HG03135 (cell line): ENCODE results near the gene ZNF584.
"Not testable (repeated sequence)": the region's sequence is repeated elsewhere in the genome, so short reads cannot be mapped to it uniquely, and the experiment has no call there.

ENCODE experiments used
- ATAC-seq: cut with Tn5 transposase; IDR thresholded peaks from one replicate; pipeline ENCODE4 v1.9.1; 2021; ENCODE audit warnings: mild to moderate bottlenecking, moderate library complexity; ENCODE audit not compliant: unreplicated experiment

Gene ZNF584

DNA sequence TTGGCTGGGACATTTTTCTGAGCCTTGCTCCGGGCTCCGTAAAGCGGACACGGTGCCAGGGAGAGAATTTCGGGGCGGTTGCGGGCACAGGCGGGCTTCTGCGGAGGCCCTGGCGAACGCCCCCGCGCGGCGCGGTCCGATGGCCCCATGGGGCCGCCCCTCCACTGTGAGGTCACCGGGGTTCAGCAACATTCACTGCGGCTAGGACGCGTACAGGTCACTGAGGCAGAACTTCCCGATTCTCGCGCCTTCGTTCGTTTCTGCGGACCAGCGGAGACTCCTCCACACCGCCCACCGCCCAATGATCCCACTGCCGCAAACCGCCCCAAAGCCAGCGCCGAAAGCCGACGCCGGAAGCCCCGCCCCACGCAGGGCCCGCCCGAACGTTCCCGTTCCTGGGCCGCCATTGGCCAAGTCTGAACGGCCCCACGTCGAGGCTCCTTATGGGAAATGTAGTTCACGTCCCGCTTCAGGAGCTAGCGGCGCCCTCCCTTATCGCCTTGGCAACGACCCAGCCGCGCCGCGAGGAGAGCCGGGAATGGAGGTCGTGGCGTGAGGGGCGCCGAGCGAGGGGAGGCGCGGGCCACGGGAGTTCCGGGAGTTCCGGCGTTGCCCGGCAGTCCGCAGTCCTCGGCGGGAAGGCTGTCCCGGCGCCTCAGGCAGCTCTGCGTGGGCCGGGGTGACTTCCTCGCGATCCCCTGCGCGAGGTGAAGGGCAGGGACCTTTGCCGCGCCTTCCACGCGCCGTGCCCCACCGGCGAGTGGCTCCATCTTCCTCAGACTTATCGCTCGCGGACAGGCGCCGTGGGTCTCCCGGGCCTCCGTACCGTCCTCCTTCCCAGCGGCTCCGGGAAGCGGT, at the start of gene ZNF584:
TSS of gene ZNF584 (plus strand) at position 498 of the 858 bp plus-strand sequence. CDS start 499 bp downstream, outside the sequence.
- peak; percentile 95 for ATAC-seq

DNA sequence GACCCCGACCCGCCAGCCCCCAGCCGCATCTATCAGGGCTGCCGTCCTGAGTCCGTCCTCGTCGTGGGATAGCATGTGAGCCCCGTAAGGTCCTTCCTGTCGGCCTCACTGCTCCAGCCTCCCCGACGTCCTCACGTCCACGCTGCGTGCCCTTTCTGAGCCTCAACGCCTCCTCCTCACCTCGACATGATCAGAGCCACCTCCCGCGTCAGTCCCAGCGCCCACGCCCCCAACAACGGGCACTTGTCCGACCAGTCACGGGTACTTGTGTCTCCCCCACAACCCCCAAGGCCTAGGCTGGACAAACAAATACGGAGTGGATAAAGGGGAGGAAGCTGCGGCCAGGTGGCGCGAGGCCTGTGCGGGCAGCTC, 46.6 kb upstream of the ZNF584 start:
- peak; percentile 12 for ATAC-seq

DNA sequence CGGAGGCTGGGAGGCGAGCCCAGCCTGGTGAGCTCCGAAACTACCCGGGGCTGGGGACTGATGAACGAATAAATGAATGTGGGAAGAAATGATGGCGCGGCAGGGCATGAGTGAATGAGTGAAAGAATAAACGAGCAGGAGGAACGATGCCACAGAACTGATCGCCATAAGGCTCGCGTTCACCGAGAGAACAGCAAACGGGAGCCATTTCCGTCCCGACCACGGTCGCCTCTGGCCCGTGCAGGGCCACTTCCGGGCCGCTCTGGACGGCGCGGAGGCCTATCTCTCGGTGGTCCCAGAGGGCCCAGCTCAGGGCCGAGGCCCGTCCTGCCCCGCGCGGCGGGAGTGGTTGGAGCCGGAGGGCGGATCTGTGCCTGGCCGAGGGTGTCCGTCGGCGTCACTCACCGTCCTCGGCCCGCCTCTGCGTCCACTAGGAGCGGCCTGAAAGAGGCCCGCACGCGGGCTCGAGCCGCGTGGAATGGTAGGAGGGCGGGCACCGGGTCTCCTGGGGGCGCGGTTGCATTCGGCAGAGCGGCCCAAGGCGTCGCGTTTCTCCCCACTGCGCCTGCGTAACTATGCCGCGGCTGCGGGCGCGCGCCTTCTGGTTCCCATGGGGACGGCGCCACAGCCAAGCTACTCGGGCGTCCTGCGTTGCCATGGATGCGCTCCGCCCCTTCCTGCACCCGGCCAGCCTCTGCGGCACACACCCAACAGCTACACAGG, 46.0 kb upstream of the ZNF584 start, which contains the start of gene ZNF497:
TSS of gene ZNF497 (minus strand) at position 480 of the 723 bp plus-strand sequence. CDS start 5,116 bp downstream, outside the sequence.
- peak; percentile 80 for ATAC-seq

DNA sequence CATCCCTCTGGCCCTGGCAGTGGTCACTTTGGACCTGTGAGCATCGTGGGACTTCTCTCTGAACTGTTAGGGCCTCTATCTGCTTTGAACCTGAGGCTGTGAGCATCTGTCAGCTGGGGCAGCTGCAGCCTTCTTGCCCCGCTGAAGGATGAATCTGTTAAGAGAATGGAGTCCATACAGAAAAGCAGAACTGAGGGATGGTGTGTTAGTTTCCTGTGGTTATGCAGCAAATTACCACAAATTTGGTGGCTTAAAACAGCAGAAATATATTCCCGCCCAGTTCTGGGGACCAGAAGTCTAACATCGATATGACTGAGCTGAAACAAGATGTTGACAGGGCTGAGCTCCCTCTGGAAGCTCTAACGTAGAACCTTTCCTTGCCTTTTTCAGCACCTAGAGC, 44.3 kb upstream of the ZNF584 start:
- ATAC-seq: no peak

DNA sequence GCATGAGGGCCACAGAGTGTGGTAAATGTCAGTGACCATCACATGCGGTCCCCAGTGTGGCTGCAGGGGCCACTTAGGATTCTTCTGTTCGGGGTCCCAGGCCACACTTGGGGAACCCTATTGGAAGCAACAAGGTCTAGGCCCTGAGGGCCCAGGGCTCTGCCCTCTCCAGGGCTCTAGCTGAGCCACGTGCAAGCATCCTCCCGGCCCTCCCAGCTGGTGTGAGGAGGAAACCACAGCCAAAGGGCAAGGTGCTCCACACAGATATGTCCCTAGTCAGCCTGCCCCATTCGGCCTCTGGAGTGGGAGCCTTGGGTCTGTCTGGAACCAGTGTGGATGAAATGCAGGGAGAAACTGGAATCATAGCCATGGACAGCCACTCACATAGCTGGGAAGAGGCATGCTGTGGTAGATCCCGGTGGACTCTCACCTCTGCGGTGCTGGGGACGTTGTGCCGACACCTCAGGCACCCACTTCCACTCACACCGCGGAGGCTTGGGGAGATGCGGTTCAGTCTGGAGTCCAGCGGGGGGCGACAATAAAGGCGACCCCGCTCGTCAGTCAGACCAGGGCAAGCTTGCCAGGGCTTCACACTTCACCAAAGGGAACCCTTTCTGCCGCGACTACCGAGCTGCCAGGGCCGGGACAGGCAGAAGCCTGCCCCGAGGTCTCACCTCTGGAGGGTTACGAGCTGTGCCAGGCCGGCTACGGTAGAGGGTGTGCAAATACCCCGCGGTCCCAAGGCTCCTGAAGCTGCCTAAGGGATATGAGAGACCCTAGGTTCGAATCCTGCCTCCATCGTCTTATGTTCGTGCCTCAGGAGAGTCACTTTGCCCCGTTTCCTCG, 41.6 kb upstream of the ZNF584 start:
- ATAC-seq: no peak

DNA sequence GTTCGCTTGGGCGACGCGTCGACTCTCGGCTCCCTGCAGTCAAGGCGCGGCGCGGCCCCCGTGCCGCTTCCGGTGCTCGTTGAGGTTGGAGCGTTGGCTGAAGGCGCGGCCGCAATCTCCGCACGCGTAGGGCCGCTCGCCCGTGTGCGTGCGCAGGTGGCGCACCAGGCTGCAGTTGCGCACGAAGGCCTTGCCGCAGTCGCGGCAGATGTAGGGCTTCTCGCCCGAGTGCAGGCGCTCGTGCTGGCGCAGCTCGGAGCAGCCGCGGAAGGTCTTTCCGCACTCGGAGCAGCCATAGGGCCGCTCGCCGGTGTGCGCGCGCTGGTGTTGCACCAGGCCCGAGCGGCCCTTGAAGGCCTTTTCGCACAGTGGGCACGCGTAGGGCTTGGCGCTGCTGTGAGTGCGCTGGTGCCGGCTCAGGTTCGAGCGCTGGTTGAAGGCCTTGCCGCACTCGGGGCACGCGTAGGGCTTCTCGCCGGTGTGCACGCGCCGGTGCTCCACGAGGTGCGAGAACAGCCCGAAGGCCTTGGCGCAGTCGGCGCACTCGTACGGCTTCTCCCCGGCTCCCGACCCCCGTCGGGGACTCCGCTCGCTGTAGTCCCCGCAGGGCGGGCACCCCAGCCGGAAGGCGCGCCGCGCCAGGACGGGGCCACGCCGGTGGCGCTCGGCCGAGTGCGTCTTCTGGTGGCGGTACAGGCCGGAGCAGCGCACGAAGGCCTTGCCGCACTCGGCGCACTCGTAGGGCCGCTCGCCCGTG, 40.6 kb upstream of the ZNF584 start:
- ATAC-seq: no peak

DNA sequence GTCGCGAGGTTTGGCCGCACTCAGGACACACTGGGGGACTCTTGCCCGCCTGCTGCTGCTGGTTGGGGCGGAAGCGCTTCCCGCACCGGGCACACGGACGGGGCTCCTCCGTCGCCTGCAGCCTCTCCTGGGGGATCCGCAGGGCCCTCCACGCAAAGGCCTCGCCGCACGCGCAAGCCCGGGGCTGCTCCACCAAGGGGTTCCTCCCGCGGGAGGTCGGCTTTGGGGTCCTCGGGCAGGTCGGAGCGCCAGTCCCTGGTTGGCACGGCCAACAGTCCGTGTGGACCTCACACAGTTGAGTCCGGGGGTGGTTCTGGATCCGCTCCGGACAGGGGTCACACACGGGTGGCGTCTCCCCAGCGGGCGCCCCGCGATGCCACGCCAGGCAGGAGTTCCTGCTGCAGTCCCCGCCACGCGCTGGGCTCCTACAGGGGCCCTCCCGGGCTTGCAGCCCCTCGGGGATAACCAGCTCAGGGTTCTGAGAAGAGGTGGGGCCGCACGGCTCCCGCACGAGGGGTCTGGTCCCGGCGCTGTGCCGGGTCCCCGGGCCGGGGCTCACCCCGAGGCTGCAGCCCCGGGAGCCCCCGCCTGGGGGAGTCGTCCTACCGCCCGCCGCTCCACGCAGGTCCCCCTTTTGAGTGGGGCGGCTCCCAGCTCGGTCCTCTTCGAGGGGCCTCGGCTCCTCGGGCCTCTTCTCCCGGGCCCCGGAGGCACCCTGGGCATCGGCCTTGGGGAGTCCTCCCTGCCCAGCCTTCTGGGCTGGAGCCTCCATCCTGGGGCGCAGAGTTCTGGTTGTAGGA, 39.7 kb upstream of the ZNF584 start:
- ATAC-seq: no peak

DNA sequence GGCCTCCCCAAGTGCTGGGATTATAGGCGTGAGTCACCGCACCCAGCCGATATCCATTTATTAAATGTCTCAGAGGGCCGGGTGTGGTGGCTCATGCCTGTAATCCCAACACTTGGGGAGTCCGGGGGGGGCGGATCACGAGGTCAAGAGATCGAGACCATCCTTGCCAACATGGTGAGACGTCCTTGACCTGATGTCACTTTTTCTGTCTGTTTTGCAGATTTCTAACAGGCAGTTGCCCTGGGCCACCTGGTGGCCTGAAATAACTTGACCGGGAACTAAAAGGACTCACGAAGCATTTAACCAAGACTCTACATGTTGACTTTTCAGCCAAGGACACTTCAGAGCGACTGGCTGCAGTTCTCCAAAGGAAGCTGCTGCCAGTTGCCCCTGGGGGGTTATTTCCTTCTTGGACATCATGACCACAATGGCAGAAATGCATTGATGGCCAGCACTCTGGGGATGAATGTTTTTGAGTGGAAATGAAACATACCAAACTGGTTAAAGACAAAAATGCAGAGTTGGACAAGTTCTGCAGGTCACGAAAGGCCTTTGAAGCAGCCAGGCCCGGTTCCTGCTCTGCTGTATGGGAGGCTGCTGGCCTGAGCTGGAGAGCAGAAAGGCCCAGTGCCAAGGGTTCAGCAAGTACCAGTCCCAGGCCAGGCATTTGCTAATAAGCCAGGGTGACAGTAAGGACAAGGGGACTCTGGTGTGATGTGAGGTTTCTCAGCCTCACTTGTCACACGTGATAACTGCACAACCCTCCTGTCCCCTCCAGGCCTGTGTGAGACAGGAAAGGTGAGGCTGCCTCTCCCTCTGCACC, 35.9 kb upstream of the ZNF584 start:
- no peak for ATAC-seq

DNA sequence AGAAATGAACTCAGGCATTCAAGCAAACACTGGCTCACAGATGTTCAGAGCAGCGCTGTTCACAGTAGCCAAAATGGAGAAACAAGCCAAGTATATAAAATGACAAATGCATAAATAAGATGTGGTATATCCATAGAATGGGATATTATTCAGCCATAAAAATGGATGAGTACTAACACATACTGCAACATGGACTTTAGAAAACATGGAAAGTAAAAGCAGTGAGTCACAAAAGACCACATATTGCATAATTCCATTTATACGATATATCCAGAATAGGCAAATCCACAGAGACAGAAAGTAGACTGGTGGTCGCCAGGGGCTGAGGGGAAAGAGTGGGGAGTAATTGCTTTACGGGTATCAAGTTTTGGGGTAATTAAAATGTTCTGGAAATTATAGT, 34.2 kb upstream of the ZNF584 start:
- no peak for ATAC-seq

DNA sequence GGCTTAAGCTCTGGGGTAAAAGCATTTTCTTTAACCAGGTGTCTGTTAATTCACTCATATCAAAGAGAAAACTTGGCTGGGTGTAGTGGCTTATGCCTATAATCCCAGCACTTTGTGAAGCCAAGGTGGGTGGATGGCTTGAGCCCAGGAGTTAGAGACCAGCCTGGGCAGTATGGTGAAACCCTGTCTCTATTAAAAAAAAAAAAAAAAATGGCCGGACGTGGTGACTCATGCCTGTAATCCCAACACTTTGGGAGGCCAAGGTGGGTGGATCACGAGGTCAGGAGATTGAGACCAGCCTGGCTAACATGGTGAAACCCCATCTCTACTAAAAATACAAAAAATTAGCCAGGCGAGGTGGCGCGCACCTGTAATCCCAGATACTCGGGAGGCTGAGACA, 31.7 kb upstream of the ZNF584 start:
- ATAC-seq: not testable (repeated sequence)

DNA sequence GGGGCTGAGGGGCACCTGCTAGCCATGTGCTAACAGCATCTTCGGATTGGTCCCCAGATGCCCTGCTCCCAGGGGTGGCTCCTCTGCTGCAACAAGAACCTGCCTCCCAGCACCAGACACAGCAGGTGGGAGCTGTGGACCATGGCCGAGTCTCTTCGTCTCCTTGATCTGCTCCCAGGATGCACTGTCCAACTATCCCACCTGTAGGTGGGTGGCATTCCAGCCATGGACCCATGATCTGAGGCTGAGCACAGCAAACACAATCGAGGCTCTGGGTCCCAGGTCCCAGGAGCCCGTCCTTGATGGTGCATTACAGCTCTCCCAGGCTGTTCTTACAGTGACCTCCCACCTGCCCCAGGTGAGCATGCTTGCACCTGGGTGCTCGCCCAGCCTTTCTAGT, 29.2 kb upstream of the ZNF584 start:
- ATAC-seq: no peak

DNA sequence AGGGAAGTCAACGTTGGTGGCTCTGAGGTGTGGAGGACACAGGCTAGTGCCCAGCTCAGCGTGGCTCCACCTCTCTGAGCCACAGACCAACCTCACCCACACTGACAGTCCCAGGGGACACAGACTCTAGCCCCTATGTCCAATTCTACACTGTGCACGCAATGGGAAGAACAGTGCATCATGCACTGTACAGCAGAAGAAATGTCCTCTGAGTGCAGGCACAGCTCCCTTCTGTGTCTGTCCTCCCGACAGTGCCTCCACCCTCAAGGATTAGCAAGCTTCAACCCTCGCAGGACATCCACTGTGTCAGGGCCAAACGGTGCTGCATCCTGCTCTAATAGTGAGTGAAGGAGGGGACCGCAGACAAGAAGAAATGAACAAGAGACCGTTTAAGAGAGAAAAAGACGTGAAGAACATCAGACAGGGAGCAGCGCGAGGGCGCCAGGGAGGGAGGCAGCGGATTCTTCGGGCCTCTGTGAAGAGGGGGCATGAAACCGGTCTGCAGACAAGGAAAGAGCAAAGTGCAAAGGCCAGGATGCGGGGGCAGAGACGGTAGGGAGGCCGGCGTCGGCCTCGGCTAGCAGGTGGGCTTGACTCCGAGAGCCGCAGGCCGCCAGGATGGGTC, 28.3 kb upstream of the ZNF584 start:
- no peak for ATAC-seq

DNA sequence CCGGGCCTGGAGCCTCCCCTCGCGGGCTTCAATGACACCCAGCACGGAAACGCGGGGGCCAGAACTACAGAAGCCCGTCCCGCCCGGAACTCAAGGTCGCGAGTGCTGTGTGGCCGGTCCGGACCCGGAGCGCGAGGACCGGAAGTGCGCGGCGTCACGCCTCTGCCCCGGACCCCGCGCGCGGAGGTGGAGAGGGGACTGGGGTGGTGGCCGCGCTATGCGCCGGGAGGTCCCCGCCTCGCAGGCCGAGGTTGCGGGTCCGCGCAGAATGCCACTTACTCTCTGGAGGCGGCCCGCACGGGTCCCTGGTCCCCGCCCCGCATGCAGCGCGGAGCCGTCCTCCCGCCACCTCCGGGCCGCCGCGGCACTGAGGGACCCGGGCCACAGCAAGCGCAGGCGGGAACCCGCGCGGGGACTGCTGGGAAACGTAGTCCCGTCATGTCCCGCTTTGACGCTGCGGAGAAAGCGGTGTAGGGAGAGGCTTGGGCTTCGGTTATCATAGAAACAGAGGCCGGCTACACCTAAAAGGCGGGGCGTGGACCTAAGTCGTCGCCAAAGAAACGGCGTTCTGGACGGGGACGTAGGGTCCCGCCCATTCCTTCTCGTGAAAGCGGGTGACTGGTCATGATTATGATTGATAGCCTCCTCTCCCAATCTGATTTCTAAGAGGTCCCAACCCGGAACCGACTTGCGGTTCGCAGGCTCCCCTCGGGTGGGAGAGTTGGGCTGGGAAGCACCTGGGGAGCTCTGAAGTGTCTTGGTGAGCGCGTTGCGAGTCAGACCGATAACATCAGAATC, 27.6 kb upstream of the ZNF584 start, which contains the start of gene ZNF837:
TSS of gene ZNF837 (minus strand) at position 369 of the 798 bp plus-strand sequence. CDS start 11,698 bp downstream, outside the sequence.
- peak; percentile 75 for ATAC-seq

DNA sequence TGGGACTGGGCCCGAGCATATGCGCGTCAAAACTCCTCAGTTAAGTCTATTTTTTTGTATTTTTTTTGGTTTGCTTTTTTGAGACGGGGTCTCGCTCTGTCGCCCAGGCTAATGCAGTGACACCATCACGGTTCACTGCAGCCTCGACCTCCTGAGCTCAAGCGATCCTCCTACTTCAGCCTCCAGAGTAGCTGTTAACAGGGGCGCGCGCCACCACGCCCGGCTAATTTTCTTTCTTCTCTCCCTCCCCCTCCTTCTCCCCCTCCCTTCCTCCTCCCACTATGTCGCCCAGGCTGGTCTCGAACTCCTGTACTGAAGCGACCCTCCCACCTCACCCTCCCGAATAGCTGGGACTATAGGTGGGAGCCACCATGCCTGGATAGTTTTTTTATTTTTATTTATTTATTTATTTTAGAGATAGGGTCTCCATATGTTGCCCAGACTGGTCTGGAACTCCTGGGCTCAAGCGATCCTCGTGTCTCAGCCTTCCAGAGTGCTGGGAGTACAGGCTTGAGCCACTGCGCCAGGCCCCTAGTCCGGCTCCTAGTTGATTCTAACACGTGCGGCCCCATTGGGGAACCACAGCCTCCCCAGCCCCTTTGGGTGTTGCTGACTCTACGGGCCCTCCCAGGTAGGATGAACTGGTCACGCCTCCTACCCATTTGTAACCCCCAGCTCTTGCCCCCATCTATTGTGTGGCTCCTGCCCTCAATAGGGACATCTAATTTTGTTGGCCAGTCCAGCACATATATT, 26.8 kb upstream of the ZNF584 start:
- no peak for ATAC-seq

DNA sequence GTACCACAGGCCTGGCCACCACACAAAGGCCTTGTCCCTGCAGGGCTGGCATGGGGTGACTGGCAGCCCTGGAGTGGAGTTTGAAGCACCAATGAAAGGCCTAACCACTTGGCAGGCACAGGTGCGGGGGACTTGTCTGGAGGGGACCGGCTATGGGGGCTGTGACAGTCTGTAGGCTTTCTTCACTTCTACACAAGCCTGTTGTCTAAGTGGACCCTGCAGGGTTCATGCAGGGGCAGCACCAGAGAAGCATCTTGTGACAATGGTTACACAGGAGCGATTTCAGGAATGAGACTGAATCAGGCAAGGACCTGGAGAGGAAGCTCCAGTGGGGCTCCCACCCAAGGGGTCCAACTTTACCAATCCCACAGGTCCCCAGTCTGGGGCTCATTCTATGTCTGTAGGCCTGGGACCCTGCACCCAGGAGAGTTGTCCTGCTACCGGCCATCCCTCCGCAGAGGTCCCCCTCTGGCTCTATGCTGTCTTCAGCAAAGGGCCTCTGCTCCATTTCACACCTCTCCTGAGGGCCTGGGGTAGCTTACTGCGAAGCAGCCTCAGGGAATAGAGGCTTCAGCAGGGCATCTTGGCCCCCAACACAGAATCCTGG, 25.3 kb upstream of the ZNF584 start:
- no peak for ATAC-seq

DNA sequence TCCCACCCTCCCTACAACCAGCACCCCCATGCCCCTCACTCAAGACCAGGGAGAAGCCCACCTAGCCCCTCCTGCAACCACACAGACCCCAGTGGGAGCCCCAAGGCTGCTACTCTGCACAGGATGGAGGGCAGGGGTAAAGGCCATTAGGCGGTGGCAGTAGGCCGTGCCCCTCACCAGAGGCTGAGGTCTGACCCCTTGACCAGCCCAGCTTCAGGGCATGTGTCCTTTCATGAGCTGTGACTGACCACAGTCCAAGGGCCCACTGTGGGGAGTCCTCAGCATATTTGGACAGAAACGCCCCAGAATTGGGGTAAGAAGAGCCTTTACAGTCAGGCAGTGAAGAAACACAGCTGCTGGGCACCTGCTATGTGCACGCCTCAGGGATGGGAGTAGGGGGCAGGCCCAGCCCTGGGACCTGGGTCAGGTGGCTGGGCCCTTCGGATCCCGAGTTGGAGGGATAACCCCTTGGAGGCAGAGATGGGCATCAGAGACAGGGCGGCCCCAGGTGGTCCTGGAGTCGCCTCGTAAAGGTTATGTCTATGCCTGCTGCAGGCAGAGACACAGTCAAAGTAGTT, 23.0 kb upstream of the ZNF584 start:
- no peak for ATAC-seq
